Heart right ventricle (tissue), 16 donors: ENCODE results near the gene TM4SF5. TPM values are rescaled to one million over a fixed set of nuclear protein-coding genes. Genes with fewer than 3 reads are reported as not detected.

Experiments
- ATAC-seq, 8 donors: fragments of 200-7000 bp; cut with Tn5 transposase; one replicate each; pipeline ENCODE4 v1.9.1; 2020; ENCODE audit warnings: mild to moderate bottlenecking in 8 of 8, moderate library complexity in 8 of 8, moderate number of reproducible peaks in 1 of 8
- DNase-seq, 2 donors: peaks; one replicate each; pipeline ENCODE4 v3.0.0-alpha.2; 2020
- H3K27ac ChIP-seq, 10 donors: fragments of 200-600 bp; sonication (generic) in 2 of 10; one replicate each; pipeline versions ENCODE4 v1.5.0 to v1.8.0; 2020 to 2022; ENCODE audit warnings: mild to moderate bottlenecking in 3 of 10
- H3K27me3 ChIP-seq, 7 donors: fragments of 200-600 bp; one replicate each; pipeline ENCODE4 v1.8.0; 2021 to 2022; ENCODE audit warnings: mild to moderate bottlenecking in 2 of 7
- H3K36me3 ChIP-seq, 9 donors: fragments of 200-600 bp; sonication (generic) in 1 of 9; one replicate each; pipeline versions ENCODE4 v1.5.0 to v1.8.0; 2020 to 2022; ENCODE audit warnings: mild to moderate bottlenecking in 2 of 9
- H3K4me1 ChIP-seq, 9 donors: fragments of 200-600 bp; sonication (generic) in 1 of 9; one replicate each; pipeline versions ENCODE4 v1.5.0 to v1.8.0; 2020 to 2022; ENCODE audit warnings: mild to moderate bottlenecking in 4 of 9
- H3K4me3 ChIP-seq, 10 donors: fragments of 200-600 bp; sonication (generic) in 2 of 10; one replicate each; pipeline versions ENCODE4 v1.5.0 to v1.8.0; 2020 to 2022; ENCODE audit warnings: mild to moderate bottlenecking in 7 of 10, moderate library complexity in 2 of 10
- H3K9me3 ChIP-seq, 11 donors: fragments of 200-600 bp in 10 of 11; sonication (generic) in 2 of 11; one replicate each; pipeline versions ENCODE4 v1.5.0 to v1.8.0; 2013 to 2022; ENCODE audit warnings: mild to moderate bottlenecking in 2 of 11, control low read depth in 1 of 11, moderate library complexity in 1 of 11
- WGBS, 2 donors: extraction: QIAGEN DNeasy Blood & Tissue Kit; methylation state at CpG; one replicate each; pipeline ENCODE4 v1.1.7; 2013; ENCODE audit warnings: inconsistent platforms in 1 of 2; 5-methylcytosine and 5-hydroxymethylcytosine counted together
- intact Hi-C, 10 donors: fragments of 100-400 bp; cut with DNase I; formaldehyde crosslinking; loops; one replicate each; pipeline versions ENCODE4 v1.11.1 to v1.14.2; 2022
- polyA plus RNA-seq, 2 donors: library from polyadenylated mRNA; stranded (reverse); fragments of 200-250 nt; gene quantifications; one replicate each; pipeline ENCODE4 v1.2.3, GENCODE V29; 2013
- total RNA-seq, 10 donors: library from RNA; stranded (reverse); fragmentation: NEBNext Ultra II Directional in 3 of 10; extraction: Animal tissue kit (Norgen Biotek cat#: 25700) in 3 of 10; gene quantifications; one replicate each; pipeline versions ENCODE4 v1.2.1 to v1.2.4, GENCODE V29; 2021 to 2023
- TF ChIP-seq, protein P1 (sequence below), 9 donors: fragments of 200-600 bp; sonication (generic) in 2 of 9; IDR thresholded peaks; one replicate each; pipeline versions ENCODE4 v1.5.0 to v1.8.0; 2021 to 2022; ENCODE audit warnings: antibody characterized with exemption in 9 of 9, mild to moderate bottlenecking in 5 of 9, moderate library complexity in 1 of 9
- donor health status: Arrhythmogenic right ventricular cardiomyopathy.
- donor health status: ischemic (EF 13 %, LVEDD 7.1; RV severe dilation, severe dysfunction).
- donor health status: healthy with polysubstance abuse.
- donor health status: DM: no; HTN: yes; CAD: no.
- donor health status: DM: no; HTN: no; CAD: no.
- donor health status: ischemic (EF 25% LVEDD 6.9; RV normal size, moderate dysfunction).
- donor health status: ischemic (EF 25% LVEDD 5.7; RV mildly dilated, moderate dysfunction).
- donor health status: healthy.
- donor health status: DM: yes; HTN: yes; CAD: no.
- donor health status: Ischemic cardiomyopathy.
- donor health status: ischemic (EF 35%, LVEDD 5.7; RV mildly dilated, moderate dysfunction).
- donor health status: nonischemic (EF 11% LVEDD 7.7; RV severe dilation, severe dysfunction).
- donor health status: DM: yes; HTN: yes; CAD: no.
- donor health status: PGD.
- donor health status: ischemic (EF 29% LVEDD 5.4; RV normal size, mild dysfunction).
- donor health status: nonischemic (EF 23%, LVEDD 6.1; RV moderate dilation, normal function).

TM4SF5 gene
- total and polyA plus RNA-seq, 12 donors: not detected

DNA sequence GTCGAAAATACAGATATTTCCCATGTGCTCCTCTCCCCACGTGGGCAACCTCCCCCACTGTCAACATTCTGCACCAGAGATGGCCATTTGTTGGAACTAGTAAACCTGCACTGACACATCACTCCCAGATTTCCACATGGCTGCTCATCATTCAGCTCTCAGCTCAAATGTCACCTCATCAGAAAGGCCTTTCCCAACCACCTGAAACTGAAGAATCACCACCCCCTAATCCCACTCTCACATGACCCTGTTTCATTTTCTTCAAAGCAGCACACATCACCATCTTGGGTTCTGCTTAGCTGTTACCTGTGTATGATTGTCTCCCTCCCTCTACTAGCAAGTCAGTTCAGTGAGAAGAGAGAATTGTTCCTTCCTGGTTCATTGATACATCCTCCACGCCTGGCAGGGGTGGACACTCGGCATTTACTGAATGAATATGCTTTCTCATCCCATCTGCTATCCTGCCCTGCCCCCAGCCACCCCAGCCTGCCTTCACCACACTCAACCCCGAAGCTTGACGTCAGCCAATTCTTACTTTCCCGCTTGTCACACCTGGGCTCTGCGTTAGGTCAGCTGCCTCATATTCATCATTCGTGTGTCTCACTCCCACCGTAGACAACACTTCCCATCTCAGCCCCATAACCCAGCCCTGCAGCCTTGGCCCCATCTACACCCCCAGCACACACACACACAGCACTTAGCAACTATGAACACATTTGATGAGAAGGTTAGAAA is 28.9 kb downstream of the TM4SF5 start:
- no peak overlapping the region for H3K27ac ChIP-seq
- H3K4me3 ChIP-seq: no peak overlapping the region
- H3K4me1 ChIP-seq: peaks cover 0 to 13% (median 9%) of the 10 kb centered on the region in 9 donors
- ATAC-seq (no peak), DNase-seq (no peak)
- peaks cover 0 to 29% (median 14%) of the 10 kb centered on the region in 9 donors for H3K36me3 ChIP-seq
- no peaks in the 10 kb centered on the region for H3K9me3 ChIP-seq
- TF ChIP-seq, protein P1, sequence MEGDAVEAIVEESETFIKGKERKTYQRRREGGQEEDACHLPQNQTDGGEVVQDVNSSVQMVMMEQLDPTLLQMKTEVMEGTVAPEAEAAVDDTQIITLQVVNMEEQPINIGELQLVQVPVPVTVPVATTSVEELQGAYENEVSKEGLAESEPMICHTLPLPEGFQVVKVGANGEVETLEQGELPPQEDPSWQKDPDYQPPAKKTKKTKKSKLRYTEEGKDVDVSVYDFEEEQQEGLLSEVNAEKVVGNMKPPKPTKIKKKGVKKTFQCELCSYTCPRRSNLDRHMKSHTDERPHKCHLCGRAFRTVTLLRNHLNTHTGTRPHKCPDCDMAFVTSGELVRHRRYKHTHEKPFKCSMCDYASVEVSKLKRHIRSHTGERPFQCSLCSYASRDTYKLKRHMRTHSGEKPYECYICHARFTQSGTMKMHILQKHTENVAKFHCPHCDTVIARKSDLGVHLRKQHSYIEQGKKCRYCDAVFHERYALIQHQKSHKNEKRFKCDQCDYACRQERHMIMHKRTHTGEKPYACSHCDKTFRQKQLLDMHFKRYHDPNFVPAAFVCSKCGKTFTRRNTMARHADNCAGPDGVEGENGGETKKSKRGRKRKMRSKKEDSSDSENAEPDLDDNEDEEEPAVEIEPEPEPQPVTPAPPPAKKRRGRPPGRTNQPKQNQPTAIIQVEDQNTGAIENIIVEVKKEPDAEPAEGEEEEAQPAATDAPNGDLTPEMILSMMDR (IDR thresholded peaks at IDR 0.05): no peak
- WGBS, 2 donors: 77 to 86% methylated on average over 10 of the region's 10 CpGs
- H3K27me3 ChIP-seq: no peaks in the 10 kb centered on the region
- intact Hi-C loops: no loop called here

- peaks cover 0 to 28% (median 14%) of the 10 kb centered on the region in 9 donors for H3K36me3 ChIP-seq
- TF ChIP-seq, protein P1 (IDR thresholded peaks at IDR 0.05): no peak
- 69 to 81% methylated on average over 9 of the region's 9 CpGs for WGBS, 2 donors
- H3K9me3 ChIP-seq: no peaks in the 10 kb centered on the region
- intact Hi-C loops: no loop called here
- no peak for ATAC-seq
- H3K4me3 ChIP-seq: no peak within 1 kb of the TSS
- H3K27me3 ChIP-seq: no peaks in the 10 kb centered on the region
- no peak for DNase-seq
- no peak within 1 kb of the TSS for H3K27ac ChIP-seq
- H3K4me1 ChIP-seq: peaks cover 0 to 11% (median 5%) of the 10 kb centered on the region in 9 donors
These were observed 30.5 kb downstream of the TM4SF5 start, which contains the start of gene C17orf114 for GRCh38 chr17:4802228-4802627. Gene C17orf114, minus strand, starts transcription at chr17:4802328.

DNA sequence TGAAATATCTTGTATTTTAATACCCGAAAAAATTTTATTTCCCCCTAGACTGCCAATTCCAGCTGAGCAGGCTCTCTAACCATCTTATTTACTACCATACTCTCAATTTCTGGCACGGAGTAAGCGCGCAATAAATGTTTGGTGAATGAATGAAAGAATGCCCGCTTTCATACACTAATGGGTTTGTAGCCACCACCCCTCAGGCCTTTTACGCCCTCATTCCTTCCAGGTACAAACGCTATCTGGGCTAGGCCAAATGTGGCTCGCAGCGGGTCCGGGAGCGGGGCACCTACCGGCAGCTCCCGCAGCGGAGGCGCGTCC is 34.7 kb downstream of the TM4SF5 start:
- 5 to 9% methylated on average over 12 to 16 of the region's 16 CpGs for WGBS, 2 donors
- TF ChIP-seq, protein P1 (IDR thresholded peaks at IDR 0.05): no peak
- Histone ChIP-seq H3K4me1 (peaks cover 7 to 26% (median 18%) of the 10 kb centered on the region in 9 donors), H3K27ac (peak overlapping the region in 8 of 10 donors; percentile 43 to 94 (median 90)), H3K36me3 (peaks cover 0 to 24% (median 0%) of the 10 kb centered on the region in 9 donors), H3K9me3 (no peaks in the 10 kb centered on the region), H3K27me3 (no peaks in the 10 kb centered on the region), H3K4me3 (peak overlapping the region; percentile 28 to 99 (median 86))
- DNase-seq (no peak), ATAC-seq (no peak)
- intact Hi-C loops: loop anchor here in 1 of 10 donors (5.0 kb wide), 1 partner anchor 71 kb away; no protein-coding TSS in a partner anchor

DNA sequence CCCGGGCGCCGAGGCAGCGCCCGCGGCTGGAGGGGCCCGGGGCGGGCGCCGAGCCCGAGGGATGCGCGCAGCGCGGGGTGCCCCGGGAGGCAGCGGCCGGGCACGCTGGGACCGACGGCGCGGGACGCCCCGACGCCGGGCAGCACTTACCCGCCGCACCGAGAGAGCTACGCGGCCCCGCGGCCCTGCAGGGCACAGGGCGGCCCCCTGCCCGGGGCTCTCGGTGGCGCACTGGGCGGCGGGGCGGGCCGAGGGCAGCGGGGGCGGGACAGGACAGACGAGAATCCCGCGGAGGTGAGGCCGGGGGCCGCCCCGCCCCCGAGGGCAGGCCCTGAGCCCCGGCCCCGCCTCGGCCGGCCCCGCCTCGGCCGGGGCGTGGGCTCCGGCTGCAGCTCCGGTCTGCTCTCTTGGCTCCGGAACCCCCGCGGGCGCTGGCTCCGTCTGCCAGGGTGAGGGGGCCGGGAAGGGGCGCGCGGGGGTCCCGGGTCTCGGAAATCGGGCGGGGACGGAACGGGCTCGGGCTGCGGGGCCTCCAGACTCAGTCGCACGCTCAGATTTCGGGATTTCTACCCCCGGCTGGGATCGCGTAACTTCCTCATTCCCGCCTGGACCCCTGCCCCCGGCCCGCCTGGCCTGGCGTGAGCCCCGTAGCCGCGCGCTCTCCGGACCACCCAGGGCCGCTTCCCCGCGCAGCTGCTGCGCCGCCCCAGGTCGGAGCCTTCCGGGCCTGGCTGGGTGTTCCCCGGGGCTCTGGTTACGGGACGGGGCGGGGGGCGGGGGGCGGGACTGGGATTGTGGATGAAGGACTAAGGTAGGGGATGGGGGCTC is 35.3 kb downstream of the TM4SF5 start, which contains the start of gene PLD2:
Gene PLD2 (plus strand): TSS at position 376 of the 828 bp plus-strand sequence. CDS start 621 bp downstream, outside the sequence.
- 0 to 1% methylated on average over 75 to 106 of the region's 106 CpGs for WGBS, 2 donors
- intact Hi-C loops: loop anchor here in 1 of 10 donors (5.0 kb wide), 1 partner anchor 70 kb away; no protein-coding TSS in a partner anchor

More for the DNA sequence above, 35.3 kb downstream of the TM4SF5 start, which contains the start of gene PLD2:
- no peaks in the 10 kb centered on the region for H3K9me3 ChIP-seq
- DNase-seq (peak; percentile 87 to 89), ATAC-seq (peak; percentile 97 to 99 (median 97))
- H3K27me3 ChIP-seq: no peaks in the 10 kb centered on the region
- H3K36me3 ChIP-seq: peaks cover 0 to 28% (median 0%) of the 10 kb centered on the region in 9 donors
- H3K4me1 ChIP-seq: peaks cover 7 to 26% (median 18%) of the 10 kb centered on the region in 9 donors
- TF ChIP-seq, protein P1 (IDR thresholded peaks at IDR 0.05): no peak
- H3K27ac ChIP-seq: peak within 1 kb of the TSS; percentile 4 to 94 (median 89)
- peak within 1 kb of the TSS; percentile 46 to 99 (median 88) for H3K4me3 ChIP-seq
